GM12892 (cell line): Measurements from ENCODE around the gene PERP.

ENCODE experiments used
- POLR2A ChIP-seq: IDR thresholded peaks from 2 replicates; pipeline ENCODE4 v1.6.1; 2011; ENCODE audit warnings: low read depth, low read length, control low read depth
- POLR2AphosphoS5 ChIP-seq: IDR thresholded peaks from 2 replicates; pipeline ENCODE4 v1.6.1; 2011; ENCODE audit warnings: low read depth, low read length, control low read depth
- TAF1 ChIP-seq: IDR thresholded peaks from 2 replicates; pipeline ENCODE4 v1.6.1; 2011; ENCODE audit warnings: low read depth, mild to moderate bottlenecking, control low read depth, low read length, borderline replicate concordance

- TF ChIP-seq POLR2A (no peak), POLR2AphosphoS5 (no peak), TAF1 (no peak)
These were observed 1.1 kb downstream of the PERP start for GRCh38 chr6:138105880-138106664.
